ENCODE measurements around the gene SLC17A9.

- TF ChIP-seq POLR2AphosphoS5 (IDR thresholded peaks at IDR 0.05): no peak
- no peak for TF ChIP-seq CTCF (IDR thresholded peaks at IDR 0.05)
- no peak for TF ChIP-seq POLR2A (IDR thresholded peaks at IDR 0.05)
Measured at GRCh38 chr20:62982124-62983075, 29.9 kb downstream of the SLC17A9 start.
